Ishikawa (cell line): ENCODE measurements around the gene AP3S2.

Source experiments
- MAX ChIP-seq: IDR thresholded peaks from 2 replicates; pipeline ENCODE4 v1.6.1; 2012
- RAD21 ChIP-seq: IDR thresholded peaks from 2 replicates; pipeline ENCODE4 v1.6.1; 2012; ENCODE audit warnings: low read depth

- TF ChIP-seq RAD21 (no peak), MAX (no peak)
These were observed 103.6 kb downstream of the AP3S2 start for GRCh38 chr15:89790206-89790605.
